T-helper 17 cell (primary cell): Measurements from ENCODE around the gene KHDC1. TPM values are rescaled to one million over a fixed set of nuclear protein-coding genes. Genes with fewer than 3 reads are reported as not detected.
"Not testable (repeated sequence)": the region's sequence is repeated elsewhere in the genome, so short reads cannot be mapped to it uniquely, and the experiment has no call there.

Source experiments
- ATAC-seq: fragments of 150-1000 bp; cut with Tn5 transposase; 2 replicates; pipeline ENCODE4 v1.10.0; 2021; ENCODE audit warnings: mild to moderate bottlenecking, moderate library complexity
- DNase-seq, 3 donors: peaks; one replicate each; pipeline versions ENCODE4 v3.0.0 to v3.0.0-alpha.2; 2020 to 2021
- H3K9me3 ChIP-seq: one replicate; pipeline ENCODE4 v1.7.0; 2013; ENCODE audit warnings: low read length, mild to moderate bottlenecking; ENCODE audit not compliant: control insufficient read depth, poor library complexity, severe bottlenecking
- H3K27ac Mint-ChIP-seq: one replicate; pipeline ENCODE4 v1.8.0; 2022; ENCODE audit warnings: mild to moderate bottlenecking, moderate library complexity, mixed read lengths
- H3K27me3 Mint-ChIP-seq: one replicate; pipeline ENCODE4 v1.8.0; 2022; ENCODE audit warnings: mixed read lengths
- H3K36me3 Mint-ChIP-seq: one replicate; pipeline ENCODE4 v1.8.0; 2022; ENCODE audit warnings: low read depth, mixed read lengths
- H3K4me1 Mint-ChIP-seq: one replicate; pipeline ENCODE4 v1.8.0; 2022; ENCODE audit warnings: mild to moderate bottlenecking, mixed read lengths
- H3K4me3 Mint-ChIP-seq: one replicate; pipeline ENCODE4 v1.8.0; 2022; ENCODE audit warnings: mild to moderate bottlenecking, moderate library complexity, mixed read lengths
- total RNA-seq, 4 donors: library from RNA in 2 of 4; stranded (reverse) in 2 of 4; gene quantifications; one replicate each; pipeline ENCODE4 v1.2.3 and lab custom pipeline; 2022 to 2026

The KHDC1 gene
- total RNA-seq, 2 donors from 2014 or later: 0.52 to 3.1 TPM

- Mint-ChIP-seq H3K27me3 (no peaks in the 10 kb centered on the region), H3K27ac (no peak overlapping the region), H3K4me1 (no peaks in the 10 kb centered on the region), H3K36me3 (no peaks in the 10 kb centered on the region), H3K4me3 (no peak overlapping the region)
- DNase-seq: no peak
- ATAC-seq: no peak
- no peaks in the 10 kb centered on the region for H3K9me3 ChIP-seq
Measured at GRCh38 chr6:73234733-73235132, 28.3 kb downstream of the KHDC1 start.

- not testable (repeated sequence) for H3K27ac Mint-ChIP-seq, H3K9me3 ChIP-seq, H3K4me1 Mint-ChIP-seq, ATAC-seq, H3K36me3 Mint-ChIP-seq, H3K4me3 Mint-ChIP-seq, DNase-seq, H3K27me3 Mint-ChIP-seq
Measured at GRCh38 chr6:73233971-73234370, 29.0 kb downstream of the KHDC1 start.

DNA sequence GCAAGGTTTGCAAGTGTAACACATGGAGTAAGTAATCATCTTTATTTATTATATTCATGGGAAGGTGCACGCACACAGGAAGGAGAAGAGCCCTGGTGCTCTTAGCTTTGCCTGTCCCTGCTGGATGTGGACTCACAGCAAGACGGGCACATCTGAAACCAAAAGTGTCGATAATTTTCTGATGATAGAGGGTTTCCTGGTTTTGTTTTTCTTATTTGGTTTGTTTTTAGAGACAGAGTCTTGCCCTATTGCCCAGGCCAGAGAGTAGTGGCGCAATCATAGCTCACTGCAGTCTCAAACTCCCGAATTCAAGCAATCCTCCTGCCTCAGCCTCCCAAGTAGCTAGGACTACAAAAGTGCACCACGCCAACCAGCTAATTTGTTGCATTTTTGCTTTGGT is 29.9 kb downstream of the KHDC1 start:
- ATAC-seq (no peak), DNase-seq (no peak)
- H3K36me3 Mint-ChIP-seq: no peaks in the 10 kb centered on the region
- H3K4me3 Mint-ChIP-seq: no peak overlapping the region
- no peaks in the 10 kb centered on the region for H3K4me1 Mint-ChIP-seq
- H3K27me3 Mint-ChIP-seq: no peaks in the 10 kb centered on the region
- H3K27ac Mint-ChIP-seq: no peak overlapping the region
- no peaks in the 10 kb centered on the region for H3K9me3 ChIP-seq

DNA sequence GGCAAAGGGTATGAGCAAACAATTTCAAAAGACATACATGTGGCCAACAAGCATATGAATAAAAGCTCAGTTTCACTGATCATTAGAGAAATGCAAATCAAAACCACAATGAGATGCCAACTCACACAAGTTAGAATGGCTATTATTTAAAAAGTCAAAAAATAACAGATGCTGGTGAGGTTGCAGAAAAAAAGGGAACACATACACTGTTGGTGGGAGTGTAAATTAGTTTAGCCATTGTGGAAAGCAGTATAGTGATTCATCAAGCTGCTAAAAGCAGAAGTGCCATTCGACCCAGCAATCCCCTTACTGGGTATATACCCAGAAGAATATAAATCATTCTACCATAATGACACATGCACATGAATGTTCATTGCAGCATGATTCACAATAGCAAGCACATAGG is 31.0 kb downstream of the KHDC1 start:
- no peak for ATAC-seq
- Mint-ChIP-seq H3K4me3 (peak overlapping the region; percentile 31), H3K27ac (no peak overlapping the region), H3K27me3 (no peaks in the 10 kb centered on the region), H3K36me3 (no peaks in the 10 kb centered on the region), H3K4me1 (no peaks in the 10 kb centered on the region)
- H3K9me3 ChIP-seq: no peaks in the 10 kb centered on the region
- no peak for DNase-seq

DNA sequence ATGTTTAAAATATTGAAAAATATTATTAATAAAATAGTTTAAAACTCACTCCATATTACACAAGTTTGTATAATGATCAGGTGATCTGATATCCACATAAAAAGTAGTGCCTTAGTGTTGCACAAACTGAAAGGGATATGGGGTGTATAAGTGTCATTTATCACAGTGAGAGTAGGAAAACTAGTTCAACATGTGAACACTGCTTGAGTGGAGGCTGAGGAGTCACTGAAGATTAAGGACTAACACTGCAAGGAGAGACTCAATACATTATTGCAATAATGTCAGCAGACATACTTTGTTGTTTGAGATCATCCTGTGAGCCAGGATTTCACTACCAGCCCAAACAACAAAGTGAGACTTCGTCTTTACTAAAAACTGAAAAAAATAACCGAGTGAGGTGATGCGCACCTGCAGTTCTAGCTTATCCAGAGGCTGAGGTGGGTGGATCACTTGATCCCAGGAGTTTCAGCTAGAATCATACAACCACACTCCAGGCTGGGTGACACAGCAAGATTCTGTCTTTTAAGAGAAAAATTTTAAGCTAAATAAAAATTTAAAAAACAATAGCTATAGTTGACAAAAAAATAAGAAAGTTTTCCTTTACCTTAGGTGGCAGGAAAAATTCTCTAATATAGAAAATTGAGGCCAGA is 35.3 kb downstream of the KHDC1 start:
- H3K27me3 Mint-ChIP-seq: no peaks in the 10 kb centered on the region
- H3K27ac Mint-ChIP-seq: no peak overlapping the region

DNA sequence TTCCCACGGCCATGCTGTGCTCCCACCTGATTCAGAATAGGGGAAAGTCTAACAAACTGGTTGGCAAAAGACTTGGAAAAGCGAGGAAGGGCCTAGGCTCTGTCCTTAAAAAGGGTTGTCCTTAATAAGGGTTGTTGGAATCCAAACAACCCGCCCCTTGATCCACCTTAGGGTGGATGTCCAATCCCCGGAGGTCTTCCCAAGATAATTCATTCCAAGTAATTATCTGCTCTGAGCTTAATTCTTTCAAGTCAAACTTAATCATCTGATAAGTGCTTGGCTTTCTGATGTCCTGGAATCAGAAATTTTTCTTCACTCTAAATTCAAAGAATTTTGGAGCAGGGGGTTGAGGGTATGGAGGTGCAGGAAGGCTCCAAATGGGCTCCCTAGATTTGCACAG is 37.6 kb downstream of the KHDC1 start, which contains the start of gene KHDC1L:
KHDC1L (minus strand) TSS at position 101 of the 400 bp plus-strand sequence; CDS start at position 13, 88 bp downstream.
- H3K27ac Mint-ChIP-seq: no peak within 1 kb of the TSS
- no peak within 1 kb of the TSS for H3K4me3 Mint-ChIP-seq
- H3K27me3 Mint-ChIP-seq: no peaks in the 10 kb centered on the region
- ATAC-seq (no peak), DNase-seq (no peak)
- H3K36me3 Mint-ChIP-seq: no peaks in the 10 kb centered on the region
- H3K4me1 Mint-ChIP-seq: no peaks in the 10 kb centered on the region
- no peaks in the 10 kb centered on the region for H3K9me3 ChIP-seq

More for the DNA sequence above, 35.3 kb downstream of the KHDC1 start:
- Mint-ChIP-seq H3K36me3 (no peaks in the 10 kb centered on the region), H3K4me3 (no peak overlapping the region), H3K4me1 (no peaks in the 10 kb centered on the region)
- H3K9me3 ChIP-seq: no peaks in the 10 kb centered on the region
- no peak for ATAC-seq
- DNase-seq: no peak

DNA sequence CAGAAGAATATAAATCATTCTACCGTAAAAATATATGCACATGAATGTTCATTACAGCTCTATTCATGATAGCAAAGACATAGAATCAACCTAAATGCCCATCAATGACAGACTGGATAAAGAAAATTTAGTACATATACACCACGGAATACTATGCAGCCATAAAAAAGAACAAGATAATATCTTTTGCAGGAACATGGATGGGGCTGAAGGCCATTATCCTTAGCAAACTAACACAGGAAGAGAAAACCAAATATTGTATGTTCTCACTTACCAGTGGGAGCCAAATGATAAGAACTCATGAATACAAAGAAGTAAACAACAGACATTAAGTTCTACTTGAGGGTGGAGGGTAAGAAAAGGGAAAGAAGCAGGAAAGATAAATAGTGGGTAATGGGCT is 46.1 kb downstream of the KHDC1 start:
- H3K27me3 Mint-ChIP-seq: peaks cover 4% of the 10 kb centered on the region
- DNase-seq (no peak), ATAC-seq (no peak)

DNA sequence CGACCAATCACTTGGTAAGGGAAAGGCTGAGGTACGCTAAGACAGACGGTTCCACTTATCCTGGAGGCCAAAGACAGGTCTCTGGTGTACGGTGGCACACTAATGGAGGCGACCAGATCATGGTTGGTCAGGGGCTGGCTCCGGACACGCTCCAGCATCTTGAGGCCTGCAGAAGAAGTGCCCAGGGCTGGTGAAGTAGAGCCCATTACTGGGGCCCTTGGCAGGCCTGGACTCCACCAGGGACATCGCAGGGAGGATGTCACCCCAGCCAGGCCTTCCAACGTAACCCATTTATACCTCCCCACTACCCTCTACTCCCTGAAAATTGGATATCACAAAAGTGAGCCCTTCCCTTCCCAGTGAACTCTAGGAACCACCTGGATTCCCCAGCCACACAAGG is 53.9 kb downstream of the KHDC1 start:
- Mint-ChIP-seq H3K36me3 (no peaks in the 10 kb centered on the region), H3K4me3 (no peak overlapping the region), H3K27ac (no peak overlapping the region), H3K4me1 (no peaks in the 10 kb centered on the region), H3K27me3 (no peaks in the 10 kb centered on the region)
- DNase-seq: no peak
- ATAC-seq: no peak
- no peaks in the 10 kb centered on the region for H3K9me3 ChIP-seq

More for the DNA sequence above, 46.1 kb downstream of the KHDC1 start:
- H3K27ac Mint-ChIP-seq: no peak overlapping the region
- H3K36me3 Mint-ChIP-seq: no peaks in the 10 kb centered on the region
- H3K4me3 Mint-ChIP-seq: no peak overlapping the region
- H3K4me1 Mint-ChIP-seq: no peaks in the 10 kb centered on the region
- H3K9me3 ChIP-seq: no peaks in the 10 kb centered on the region

GRCh38 chr6:73207221-73207837 is 55.7 kb downstream of the KHDC1 start:
- Mint-ChIP-seq H3K27me3 (no peaks in the 10 kb centered on the region), H3K27ac (no peak overlapping the region), H3K36me3 (no peaks in the 10 kb centered on the region), H3K4me1 (no peaks in the 10 kb centered on the region), H3K4me3 (no peak overlapping the region)
- ATAC-seq: no peak
- H3K9me3 ChIP-seq: no peaks in the 10 kb centered on the region
- DNase-seq: no peak

DNA sequence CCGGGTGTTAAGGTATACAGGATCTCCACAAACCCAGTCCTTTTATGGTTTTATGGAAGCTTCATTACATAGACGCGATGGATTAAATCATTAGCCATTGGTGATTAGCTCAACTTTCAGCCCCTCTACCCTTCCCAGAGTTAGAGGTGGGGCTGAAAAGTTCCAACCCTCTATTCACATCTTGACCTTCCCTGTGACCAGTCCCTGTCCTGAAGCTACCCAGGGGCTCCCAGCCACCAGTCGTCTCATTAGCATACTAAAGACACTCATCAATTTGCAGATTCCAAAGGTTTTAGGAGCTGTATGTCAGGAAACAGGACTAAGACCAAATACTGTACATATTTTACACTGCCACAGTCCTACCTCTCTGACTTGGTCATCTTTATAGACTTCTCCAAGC is 58.7 kb downstream of the KHDC1 start:
- no peaks in the 10 kb centered on the region for H3K9me3 ChIP-seq
- DNase-seq (no peak), ATAC-seq (no peak)
- peaks cover 5% of the 10 kb centered on the region for H3K27me3 Mint-ChIP-seq
- no peaks in the 10 kb centered on the region for H3K36me3 Mint-ChIP-seq
- no peak overlapping the region for H3K4me3 Mint-ChIP-seq
- H3K27ac Mint-ChIP-seq: no peak overlapping the region
- peaks cover 2% of the 10 kb centered on the region for H3K4me1 Mint-ChIP-seq

- DNase-seq (no peak), ATAC-seq (no peak)
- H3K36me3 Mint-ChIP-seq: no peaks in the 10 kb centered on the region
- no peak overlapping the region for H3K27ac Mint-ChIP-seq
- H3K4me3 Mint-ChIP-seq: no peak overlapping the region
- peaks cover 5% of the 10 kb centered on the region for H3K27me3 Mint-ChIP-seq
- H3K4me1 Mint-ChIP-seq: peaks cover 2% of the 10 kb centered on the region
- H3K9me3 ChIP-seq: no peaks in the 10 kb centered on the region
Measured at GRCh38 chr6:73203098-73203497, 59.9 kb downstream of the KHDC1 start.

- Mint-ChIP-seq H3K36me3 (no peaks in the 10 kb centered on the region), H3K27me3 (peaks cover 5% of the 10 kb centered on the region), H3K27ac (no peak overlapping the region), H3K4me3 (no peak overlapping the region), H3K4me1 (peaks cover 2% of the 10 kb centered on the region)
- no peak for DNase-seq
- H3K9me3 ChIP-seq: no peaks in the 10 kb centered on the region
- ATAC-seq: no peak
Measured at GRCh38 chr6:73200735-73201134, 62.3 kb downstream of the KHDC1 start.

GRCh38 chr6:73200247-73200646 is 62.7 kb downstream of the KHDC1 start:
- DNase-seq (no peak), ATAC-seq (no peak)
- H3K9me3 ChIP-seq: no peaks in the 10 kb centered on the region
- Mint-ChIP-seq H3K4me1 (peaks cover 2% of the 10 kb centered on the region), H3K27me3 (peaks cover 5% of the 10 kb centered on the region), H3K4me3 (no peak overlapping the region), H3K36me3 (no peaks in the 10 kb centered on the region), H3K27ac (no peak overlapping the region)

GRCh38 chr6:73194744-73195143 is 68.3 kb downstream of the KHDC1 start:
- no peaks in the 10 kb centered on the region for H3K9me3 ChIP-seq
- Mint-ChIP-seq H3K27me3 (no peaks in the 10 kb centered on the region), H3K4me3 (no peak overlapping the region), H3K36me3 (no peaks in the 10 kb centered on the region), H3K27ac (no peak overlapping the region), H3K4me1 (no peaks in the 10 kb centered on the region)
- DNase-seq (no peak), ATAC-seq (no peak)
